Neural crest cell (in vitro differentiated cells): Measurements from ENCODE around the gene RASEF. TPM values are rescaled to one million over a fixed set of nuclear protein-coding genes. Genes with fewer than 3 reads are reported as not detected.
"Not testable (repeated sequence)": the region's sequence is repeated elsewhere in the genome, so short reads cannot be mapped to it uniquely, and the experiment has no call there.

Experiments
- DNase-seq: peaks from one replicate; pipeline ENCODE4 v3.0.0; 2021; ENCODE audit warnings: low read depth, mixed read lengths, low spot score
- H3K27ac Mint-ChIP-seq: one replicate; pipeline ENCODE4 v1.8.0; 2021; ENCODE audit warnings: mild to moderate bottlenecking, mixed read lengths; ENCODE audit not compliant: unreplicated experiment
- H3K27me3 Mint-ChIP-seq: 2 replicates; pipeline ENCODE4 v1.8.0; 2021; ENCODE audit warnings: low read depth, mild to moderate bottlenecking, mixed read lengths
- H3K36me3 Mint-ChIP-seq: 2 replicates; pipeline ENCODE4 v1.8.0; 2021; ENCODE audit warnings: low read depth, mild to moderate bottlenecking, mixed read lengths
- H3K4me1 Mint-ChIP-seq: 2 replicates; pipeline ENCODE4 v1.8.0; 2021; ENCODE audit warnings: mixed read lengths
- H3K4me3 Mint-ChIP-seq: one replicate; pipeline ENCODE4 v1.8.0; 2021; ENCODE audit warnings: mild to moderate bottlenecking, mixed read lengths
- H3K9me3 Mint-ChIP-seq: 2 replicates; pipeline ENCODE4 v1.8.0; 2021; ENCODE audit warnings: mixed read lengths
- total RNA-seq: library from RNA; stranded (reverse); gene quantifications from 2 replicates; pipeline ENCODE4 v1.2.1, GENCODE V29; 2021
- TF ChIP-seq, protein P1 (sequence below): fragments of 200-600 bp; sonication (generic); conservative IDR thresholded peaks from 2 replicates; pipeline ENCODE4 v1.5.0; 2021; ENCODE audit warnings: antibody characterized with exemption, mild to moderate bottlenecking

The RASEF gene
- total RNA-seq, 1 donor from 2014 or later: 0.16 TPM

DNA sequence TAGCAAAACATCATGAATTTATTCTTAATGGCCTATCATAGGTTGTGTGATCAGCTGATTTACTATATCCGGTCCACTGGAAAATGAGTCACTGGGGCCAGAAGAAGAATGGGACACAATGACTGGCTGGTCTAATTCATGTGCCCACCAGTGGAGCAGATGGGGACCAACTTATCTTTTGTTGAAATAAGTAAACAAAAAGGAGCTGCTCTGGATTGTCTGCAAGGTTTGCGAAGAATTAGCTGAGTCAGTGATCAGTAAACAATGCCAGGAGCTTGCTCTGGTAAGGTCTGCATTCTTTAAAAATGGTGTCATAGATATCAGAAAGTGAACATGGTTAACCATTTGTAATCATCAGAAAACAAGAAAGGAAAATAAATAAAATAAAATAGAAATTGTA, 128.0 kb downstream of the RASEF start:
- no peak overlapping the region for H3K27ac Mint-ChIP-seq
- no peaks in the 10 kb centered on the region for H3K36me3 Mint-ChIP-seq

DNA sequence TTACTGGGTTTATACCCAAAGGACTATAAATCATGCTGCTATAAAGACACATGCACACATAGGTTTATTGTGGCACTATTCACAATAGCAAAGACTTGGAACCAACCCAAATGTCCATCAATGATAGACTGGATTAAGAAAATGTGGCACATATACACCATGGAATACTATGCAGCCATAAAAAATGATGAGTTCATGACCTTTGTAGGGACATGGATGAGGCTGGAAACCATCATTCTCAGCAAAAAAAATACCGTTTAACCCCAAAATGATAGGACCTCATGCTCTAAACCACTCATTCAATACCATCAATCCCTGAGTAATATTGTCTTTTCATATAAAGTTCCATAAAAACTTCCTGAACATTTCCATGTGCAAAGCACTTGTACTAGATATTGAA, 128.9 kb downstream of the RASEF start:
- H3K36me3 Mint-ChIP-seq, H3K27me3 Mint-ChIP-seq, H3K9me3 Mint-ChIP-seq, H3K4me1 Mint-ChIP-seq, H3K4me3 Mint-ChIP-seq, DNase-seq, H3K27ac Mint-ChIP-seq: not testable (repeated sequence)

More for the DNA sequence above, 128.0 kb downstream of the RASEF start:
- no peaks in the 10 kb centered on the region for H3K4me1 Mint-ChIP-seq
- no peak for DNase-seq
- H3K27me3 Mint-ChIP-seq: no peaks in the 10 kb centered on the region
- no peak overlapping the region for H3K4me3 Mint-ChIP-seq
- no peaks in the 10 kb centered on the region for H3K9me3 Mint-ChIP-seq
- TF ChIP-seq, protein P1, sequence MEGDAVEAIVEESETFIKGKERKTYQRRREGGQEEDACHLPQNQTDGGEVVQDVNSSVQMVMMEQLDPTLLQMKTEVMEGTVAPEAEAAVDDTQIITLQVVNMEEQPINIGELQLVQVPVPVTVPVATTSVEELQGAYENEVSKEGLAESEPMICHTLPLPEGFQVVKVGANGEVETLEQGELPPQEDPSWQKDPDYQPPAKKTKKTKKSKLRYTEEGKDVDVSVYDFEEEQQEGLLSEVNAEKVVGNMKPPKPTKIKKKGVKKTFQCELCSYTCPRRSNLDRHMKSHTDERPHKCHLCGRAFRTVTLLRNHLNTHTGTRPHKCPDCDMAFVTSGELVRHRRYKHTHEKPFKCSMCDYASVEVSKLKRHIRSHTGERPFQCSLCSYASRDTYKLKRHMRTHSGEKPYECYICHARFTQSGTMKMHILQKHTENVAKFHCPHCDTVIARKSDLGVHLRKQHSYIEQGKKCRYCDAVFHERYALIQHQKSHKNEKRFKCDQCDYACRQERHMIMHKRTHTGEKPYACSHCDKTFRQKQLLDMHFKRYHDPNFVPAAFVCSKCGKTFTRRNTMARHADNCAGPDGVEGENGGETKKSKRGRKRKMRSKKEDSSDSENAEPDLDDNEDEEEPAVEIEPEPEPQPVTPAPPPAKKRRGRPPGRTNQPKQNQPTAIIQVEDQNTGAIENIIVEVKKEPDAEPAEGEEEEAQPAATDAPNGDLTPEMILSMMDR: no peak

DNA sequence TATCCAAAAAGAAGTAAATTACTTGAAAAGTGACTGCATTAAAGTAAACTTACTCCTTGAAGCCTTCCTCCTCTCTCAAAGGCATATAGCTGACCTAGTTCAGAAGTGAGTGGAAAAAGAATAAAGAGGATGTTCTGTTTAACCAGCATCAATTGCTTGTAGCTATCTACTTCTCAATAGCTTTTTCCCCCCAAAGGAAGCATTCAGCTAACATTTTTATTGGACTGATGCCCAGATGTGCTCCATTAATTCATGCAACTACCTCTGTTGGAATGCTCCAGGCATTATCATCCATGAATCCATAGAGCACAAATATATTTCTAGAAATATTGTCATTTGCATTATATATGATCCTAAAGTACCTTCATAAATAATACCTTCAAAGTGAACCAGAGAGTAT, 132.8 kb downstream of the RASEF start:
- no peaks in the 10 kb centered on the region for H3K4me1 Mint-ChIP-seq
- no peaks in the 10 kb centered on the region for H3K9me3 Mint-ChIP-seq
- H3K36me3 Mint-ChIP-seq: no peaks in the 10 kb centered on the region
- no peak overlapping the region for H3K4me3 Mint-ChIP-seq
- TF ChIP-seq, protein P1: no peak
- H3K27me3 Mint-ChIP-seq: no peaks in the 10 kb centered on the region
- DNase-seq: no peak
- no peak overlapping the region for H3K27ac Mint-ChIP-seq
